Measurements from ENCODE around the gene TMEM253.

Gene TMEM253

GRCh38 chr14:21071225-21072030 is 29.4 kb upstream of the TMEM253 start:
- peak; percentile 68 for DNase-seq

- no peak for DNase-seq
Observed at GRCh38 chr14:21072031-21072473, 28.8 kb upstream of the TMEM253 start.

- no peak for DNase-seq
Observed at GRCh38 chr14:21072781-21073339, 28.0 kb upstream of the TMEM253 start.

- no peak for DNase-seq
Observed at GRCh38 chr14:21073921-21074320, 26.9 kb upstream of the TMEM253 start.

GRCh38 chr14:21074398-21075272 is 26.2 kb upstream of the TMEM253 start:
- no peak for DNase-seq

GRCh38 chr14:21075719-21076437 is 25.0 kb upstream of the TMEM253 start:
- no peak for DNase-seq

- no peak for DNase-seq
Observed at GRCh38 chr14:21077672-21078071, 23.2 kb upstream of the TMEM253 start.

- no peak for DNase-seq
Observed at GRCh38 chr14:21078287-21078686, 22.6 kb upstream of the TMEM253 start.

- no peak for DNase-seq
Observed at GRCh38 chr14:21078726-21079125, 22.1 kb upstream of the TMEM253 start.

GRCh38 chr14:21081521-21082142 is 19.2 kb upstream of the TMEM253 start:
- no peak for DNase-seq

GRCh38 chr14:21083565-21084325 is 17.1 kb upstream of the TMEM253 start:
- DNase-seq: no peak

- no peak for DNase-seq
Observed at GRCh38 chr14:21084396-21084795, 16.5 kb upstream of the TMEM253 start.

GRCh38 chr14:21084998-21085853 is 15.6 kb upstream of the TMEM253 start:
- no peak for DNase-seq

GRCh38 chr14:21086908-21087293 is 14.0 kb upstream of the TMEM253 start:
- DNase-seq: no peak

GRCh38 chr14:21087294-21088091 is 13.4 kb upstream of the TMEM253 start:
- no peak for DNase-seq

- no peak for DNase-seq
Observed at GRCh38 chr14:21088687-21089086, 12.2 kb upstream of the TMEM253 start.

- DNase-seq: no peak
Observed at GRCh38 chr14:21089271-21089670, 11.6 kb upstream of the TMEM253 start.

GRCh38 chr14:21089877-21090193 is 11.0 kb upstream of the TMEM253 start:
- no peak for DNase-seq

GRCh38 chr14:21090194-21090939 is 10.5 kb upstream of the TMEM253 start:
- DNase-seq: no peak

All from NCI-H526 treated with DMSO at 0.1 percent for 48 hours (cell line).